Adrenal gland (tissue), 5 donors: Measurements from ENCODE around the gene TMEM130.
"Not testable (repeated sequence)": the region's sequence is repeated elsewhere in the genome, so short reads cannot be mapped to it uniquely, and the experiment has no call there.

Experiments used
- POLR2A ChIP-seq, 2 donors: fragments of 450-650 bp; IDR thresholded peaks; one replicate each; pipeline ENCODE4 v1.6.1; 2017; ENCODE audit warnings: antibody characterized with exemption in 2 of 2, mild to moderate bottlenecking in 2 of 2, moderate library complexity in 1 of 2
- TF ChIP-seq, protein P1 (sequence below), 6 experiments: fragments of 450-650 bp in 4 of 6; fragments of 200-600 bp in 2 of 6; sonication (generic) in 1 of 6; IDR thresholded peaks; 1 replicate in 5 of 6; 2 replicates in 1 of 6; pipeline versions ENCODE4 v1.5.1 to v1.8.0; 2016 to 2021; ENCODE audit warnings: antibody characterized with exemption in 6 of 6, mild to moderate bottlenecking in 2 of 6, moderate library complexity in 1 of 6
- donor health status: DM: no; HTN: no; CAD: no.

DNA sequence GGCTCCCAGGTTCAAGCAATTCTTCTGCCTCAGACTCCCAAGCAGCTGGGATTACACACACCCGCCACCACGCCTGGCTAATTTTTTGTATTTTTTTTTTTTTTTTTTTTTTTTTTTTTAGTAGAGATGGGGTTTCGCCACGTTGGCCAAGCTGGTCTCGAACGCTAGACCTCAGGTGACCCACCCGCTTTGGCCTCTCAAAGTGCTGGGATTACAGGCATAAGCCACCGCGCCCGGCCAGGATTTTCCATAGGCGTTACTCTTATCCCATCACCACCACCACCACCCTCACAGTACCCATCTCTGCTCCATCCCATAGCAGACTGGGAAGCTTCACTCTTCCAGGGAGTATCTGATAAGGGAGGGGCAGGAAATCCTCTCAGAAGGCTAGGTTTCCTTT, 3.8 kb upstream of the TMEM130 start:
- TF ChIP-seq, protein P1, sequence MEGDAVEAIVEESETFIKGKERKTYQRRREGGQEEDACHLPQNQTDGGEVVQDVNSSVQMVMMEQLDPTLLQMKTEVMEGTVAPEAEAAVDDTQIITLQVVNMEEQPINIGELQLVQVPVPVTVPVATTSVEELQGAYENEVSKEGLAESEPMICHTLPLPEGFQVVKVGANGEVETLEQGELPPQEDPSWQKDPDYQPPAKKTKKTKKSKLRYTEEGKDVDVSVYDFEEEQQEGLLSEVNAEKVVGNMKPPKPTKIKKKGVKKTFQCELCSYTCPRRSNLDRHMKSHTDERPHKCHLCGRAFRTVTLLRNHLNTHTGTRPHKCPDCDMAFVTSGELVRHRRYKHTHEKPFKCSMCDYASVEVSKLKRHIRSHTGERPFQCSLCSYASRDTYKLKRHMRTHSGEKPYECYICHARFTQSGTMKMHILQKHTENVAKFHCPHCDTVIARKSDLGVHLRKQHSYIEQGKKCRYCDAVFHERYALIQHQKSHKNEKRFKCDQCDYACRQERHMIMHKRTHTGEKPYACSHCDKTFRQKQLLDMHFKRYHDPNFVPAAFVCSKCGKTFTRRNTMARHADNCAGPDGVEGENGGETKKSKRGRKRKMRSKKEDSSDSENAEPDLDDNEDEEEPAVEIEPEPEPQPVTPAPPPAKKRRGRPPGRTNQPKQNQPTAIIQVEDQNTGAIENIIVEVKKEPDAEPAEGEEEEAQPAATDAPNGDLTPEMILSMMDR (IDR thresholded peaks at IDR 0.05), result not testable (repeated sequence)
- not testable (repeated sequence) for TF ChIP-seq POLR2A (IDR thresholded peaks at IDR 0.05)
